Measurements from ENCODE around the gene QRICH1.
A peak's percentile ranks its signal among the peaks of the same experiment; 100 is the strongest.

QRICH1 gene

DNA sequence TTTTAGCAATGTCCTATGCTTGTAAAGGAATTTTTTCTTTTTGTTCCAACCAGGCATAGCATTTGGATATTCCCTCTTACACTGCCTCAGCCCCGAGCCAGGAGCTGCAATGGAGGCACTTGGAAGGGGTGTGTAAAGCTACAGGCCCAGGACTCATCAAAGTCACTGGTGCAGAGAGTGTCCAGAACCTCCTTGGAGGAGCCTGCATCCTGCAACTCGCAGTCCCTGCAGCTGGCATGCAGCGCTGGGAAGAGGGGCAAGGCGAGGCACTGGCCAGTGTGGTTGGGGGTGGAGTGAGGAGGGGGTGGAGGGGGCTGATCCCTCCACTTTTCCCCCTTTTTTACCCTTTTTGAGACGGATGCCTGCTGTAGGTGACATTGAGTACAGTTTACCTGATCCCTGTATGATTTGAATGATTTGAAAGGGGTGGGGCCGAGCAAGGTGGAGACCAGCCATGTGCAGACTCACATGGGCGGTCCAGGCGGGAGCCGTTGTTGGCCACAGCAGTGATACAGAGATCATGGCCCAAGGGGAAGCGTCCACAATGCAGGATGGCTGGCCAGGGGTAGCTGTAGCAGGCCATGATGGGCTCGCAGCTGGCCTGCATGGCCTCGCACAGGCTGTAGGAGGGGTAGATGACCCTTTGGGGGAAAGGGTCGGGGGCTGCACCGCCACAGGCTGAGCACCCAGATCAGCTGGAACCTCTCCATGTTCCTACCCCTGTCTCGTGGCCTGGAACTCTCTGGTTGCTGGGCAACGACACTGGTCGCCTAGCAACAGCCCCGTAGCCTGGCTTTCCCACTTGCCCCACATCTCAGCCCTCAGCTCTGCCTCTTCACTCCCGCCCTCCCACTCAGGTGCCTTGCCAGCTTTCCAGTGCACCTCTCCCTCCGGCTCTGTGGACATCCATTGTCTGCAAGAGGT lies 95.9 kb downstream of the QRICH1 start:
- no peak for DNase-seq (ENCODE audit: low read depth in 2 of 2)

- no peak for DNase-seq (ENCODE audit: low read depth in 2 of 2)
Measured at GRCh38 chr3:48997102-48997635, 96.7 kb downstream of the QRICH1 start.

- no peak for DNase-seq (ENCODE audit: low read depth in 2 of 2)
Measured at GRCh38 chr3:48996640-48997039, 97.2 kb downstream of the QRICH1 start.

- no peak for DNase-seq (ENCODE audit: low read depth in 2 of 2)
Measured at GRCh38 chr3:48993834-48994233, 100.0 kb downstream of the QRICH1 start.

DNA sequence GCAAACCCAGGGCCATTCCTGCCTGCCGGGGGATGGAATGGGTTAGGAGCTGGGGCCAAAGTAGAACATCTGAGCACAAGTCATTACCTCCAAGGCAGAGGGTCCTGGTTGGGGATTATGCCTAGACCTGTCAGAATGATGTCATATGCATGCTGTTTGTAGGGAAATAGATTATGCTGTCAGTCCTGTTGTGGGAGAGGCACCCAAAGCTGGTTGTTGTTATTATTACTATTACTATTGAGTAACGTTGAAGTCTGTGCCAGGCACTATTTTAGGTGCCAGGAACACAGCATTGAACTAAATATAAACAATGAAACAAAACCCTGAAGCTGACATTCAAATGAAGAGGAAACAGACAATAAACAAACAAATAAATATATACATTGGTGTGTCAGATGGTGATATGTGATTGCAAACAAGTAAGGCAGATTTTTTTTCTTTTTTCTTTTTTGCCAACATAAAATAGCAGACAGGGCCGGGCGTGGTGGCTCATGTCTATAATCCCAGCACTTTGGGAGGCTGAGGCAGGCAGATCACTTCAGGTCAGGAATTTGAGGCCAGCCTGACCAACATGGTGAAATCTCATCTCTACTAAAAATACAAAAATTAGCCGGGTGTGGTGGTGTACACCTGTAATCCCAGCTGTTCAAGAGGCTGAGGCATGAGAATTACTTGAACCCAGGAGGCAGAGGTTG lies 101.9 kb downstream of the QRICH1 start:
- DNase-seq (ENCODE audit: low read depth in 2 of 2) = no peak

GRCh38 chr3:48990636-48991469 lies 103.0 kb downstream of the QRICH1 start:
- DNase-seq (ENCODE audit: low read depth in 2 of 2) = no peak

DNA sequence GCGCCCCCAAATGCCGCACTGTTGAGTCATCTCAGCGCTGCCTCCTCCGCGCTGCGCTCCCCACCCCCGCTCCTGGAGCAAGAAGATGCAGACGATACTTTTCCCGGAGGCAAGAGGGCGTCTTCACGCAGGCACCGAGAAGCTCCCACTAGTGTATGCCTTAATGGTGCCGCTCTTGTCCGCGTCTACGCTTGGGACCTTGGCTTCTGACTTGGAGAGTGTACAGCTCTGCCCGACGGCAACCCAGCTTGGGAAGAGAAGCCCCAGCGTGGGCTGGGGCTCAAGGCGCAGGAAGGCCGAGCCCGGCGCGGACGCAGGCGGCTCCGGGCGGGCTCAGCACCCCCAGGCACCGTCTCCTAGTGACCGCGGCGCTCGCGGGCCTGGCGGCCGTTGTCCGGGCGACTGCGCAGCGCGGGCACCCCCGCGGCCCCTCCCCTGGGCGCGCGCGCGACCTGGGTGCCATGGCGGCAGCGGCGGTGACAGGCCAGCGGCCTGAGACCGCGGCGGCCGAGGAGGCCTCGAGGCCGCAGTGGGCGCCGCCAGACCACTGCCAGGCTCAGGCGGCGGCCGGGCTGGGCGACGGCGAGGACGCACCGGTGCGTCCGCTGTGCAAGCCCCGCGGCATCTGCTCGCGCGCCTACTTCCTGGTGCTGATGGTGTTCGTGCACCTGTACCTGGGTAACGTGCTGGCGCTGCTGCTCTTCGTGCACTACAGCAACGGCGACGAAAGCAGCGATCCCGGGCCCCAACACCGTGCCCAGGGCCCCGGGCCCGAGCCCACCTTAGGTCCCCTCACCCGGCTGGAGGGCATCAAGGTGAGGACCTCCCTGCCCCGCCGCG lies 103.9 kb downstream of the QRICH1 start, which contains the start of gene P4HTM:
TSS of gene P4HTM (plus strand) at position 446 of the 840 bp plus-strand sequence. CDS start at position 462, 16 bp downstream.
- peak; percentile 86 to 87 for DNase-seq (ENCODE audit: low read depth in 2 of 2)

GRCh38 chr3:48989126-48989795 lies 104.6 kb downstream of the QRICH1 start:
- DNase-seq (ENCODE audit: low read depth in 2 of 2) = no peak

GRCh38 chr3:48985831-48986376 lies 108.0 kb downstream of the QRICH1 start:
- no peak for DNase-seq (ENCODE audit: low read depth in 2 of 2)

- DNase-seq (ENCODE audit: low read depth in 2 of 2) = no peak
Measured at GRCh38 chr3:48984663-48985062, 109.2 kb downstream of the QRICH1 start.

DNA sequence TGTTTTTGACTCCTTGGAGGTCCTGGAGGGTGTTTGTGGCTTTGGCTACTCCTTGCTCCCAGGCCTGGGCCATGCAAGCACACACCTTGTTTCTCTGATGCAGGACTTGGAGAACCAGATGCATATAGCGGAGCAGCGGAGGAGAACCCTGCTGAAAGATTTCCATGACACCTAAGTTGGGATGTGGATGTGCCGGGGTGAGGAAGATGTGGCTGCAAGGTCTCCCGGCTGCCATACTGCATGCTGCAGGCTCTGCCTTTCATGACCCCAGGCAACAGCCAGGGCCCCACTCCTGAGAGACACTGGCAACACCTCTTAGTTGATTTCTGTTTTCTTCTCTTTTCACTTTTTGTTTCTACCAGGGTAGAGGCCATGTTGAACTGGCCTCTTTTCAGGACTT lies 110.8 kb downstream of the QRICH1 start:
- no peak for DNase-seq (ENCODE audit: low read depth in 2 of 2)

- DNase-seq (ENCODE audit: low read depth in 2 of 2) = no peak
Measured at GRCh38 chr3:48982686-48983085, 111.2 kb downstream of the QRICH1 start.

GRCh38 chr3:48982016-48982415 lies 111.9 kb downstream of the QRICH1 start:
- DNase-seq (ENCODE audit: low read depth in 2 of 2) = no peak

GRCh38 chr3:48980295-48980694 lies 113.6 kb downstream of the QRICH1 start:
- DNase-seq (ENCODE audit: low read depth in 2 of 2) = no peak
